Retina (tissue), 1 donor: ENCODE results near the gene LPCAT2.

Source experiments
- DNase-seq: peaks from one replicate; pipeline ENCODE4 v3.0.0-alpha.2; 2016

The LPCAT2 gene

GRCh38 chr16:55557186-55557585 lies 48.3 kb downstream of the LPCAT2 start:
- no peak for DNase-seq

- DNase-seq: no peak
These were observed 50.4 kb downstream of the LPCAT2 start for GRCh38 chr16:55559233-55559632.

- no peak for DNase-seq
These were observed 51.2 kb downstream of the LPCAT2 start for GRCh38 chr16:55559933-55560516.

DNA sequence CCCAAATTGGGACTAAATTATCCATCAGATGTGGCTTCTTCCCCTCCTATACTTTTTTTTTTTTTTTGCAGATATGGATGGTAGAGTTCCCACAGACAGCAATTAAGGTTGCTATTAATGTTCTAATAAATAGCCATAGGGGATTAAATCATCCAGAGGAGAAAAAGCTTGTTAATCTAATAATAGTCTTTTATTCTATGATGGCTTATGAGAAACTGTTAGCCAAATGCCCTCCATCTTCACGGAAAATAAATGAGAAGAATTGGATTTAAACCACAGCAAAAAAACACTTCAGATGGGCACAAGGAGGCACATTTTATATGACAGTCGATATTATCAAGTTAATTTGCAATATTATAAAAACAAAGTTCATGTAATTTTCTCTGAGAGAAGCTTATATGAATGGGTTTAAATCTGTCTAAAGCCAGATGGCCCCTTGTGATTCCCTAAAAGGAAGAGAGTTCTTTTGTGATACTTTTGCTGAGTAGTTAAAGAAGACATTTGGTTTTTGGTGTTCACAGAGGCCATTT lies 52.5 kb downstream of the LPCAT2 start:
- DNase-seq: no peak

DNA sequence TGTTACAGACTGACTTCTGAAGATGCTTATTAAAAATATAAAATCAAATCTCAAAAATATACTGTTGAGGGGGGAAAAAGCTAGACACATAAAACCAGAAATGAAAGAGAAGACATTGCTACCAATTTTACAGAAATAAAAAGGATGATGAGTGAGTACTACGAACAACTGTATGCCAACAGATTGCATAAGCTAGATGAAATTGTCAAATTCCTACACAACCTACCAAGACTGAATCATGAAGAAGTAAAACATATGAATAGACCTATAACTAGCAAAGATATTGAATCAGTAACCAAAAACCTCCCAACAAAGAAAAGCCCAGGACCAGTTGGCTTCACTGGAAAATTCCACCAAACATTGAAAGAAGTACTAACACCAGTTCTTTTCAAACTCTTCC lies 54.1 kb downstream of the LPCAT2 start:
- DNase-seq: no peak

GRCh38 chr16:55563797-55564196 lies 54.9 kb downstream of the LPCAT2 start:
- DNase-seq: no peak

DNA sequence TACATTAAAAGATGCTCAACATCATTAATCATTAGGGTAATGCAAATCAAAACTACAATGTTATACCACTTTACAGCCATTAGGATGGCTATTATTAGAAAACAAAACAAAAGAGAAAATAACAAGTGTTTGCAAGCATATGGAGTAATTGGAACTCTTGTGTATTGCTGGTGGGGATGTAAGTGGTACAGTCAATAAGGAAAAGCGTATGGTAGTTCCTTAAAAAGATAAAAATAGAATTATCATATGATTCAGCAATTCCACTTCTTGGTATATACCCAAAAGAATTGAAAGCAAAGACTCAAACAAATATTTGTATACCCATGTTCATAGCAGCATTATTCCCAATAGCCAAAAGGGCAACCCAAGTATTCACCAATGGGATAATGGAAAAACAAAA lies 56.2 kb downstream of the LPCAT2 start:
- no peak for DNase-seq

DNA sequence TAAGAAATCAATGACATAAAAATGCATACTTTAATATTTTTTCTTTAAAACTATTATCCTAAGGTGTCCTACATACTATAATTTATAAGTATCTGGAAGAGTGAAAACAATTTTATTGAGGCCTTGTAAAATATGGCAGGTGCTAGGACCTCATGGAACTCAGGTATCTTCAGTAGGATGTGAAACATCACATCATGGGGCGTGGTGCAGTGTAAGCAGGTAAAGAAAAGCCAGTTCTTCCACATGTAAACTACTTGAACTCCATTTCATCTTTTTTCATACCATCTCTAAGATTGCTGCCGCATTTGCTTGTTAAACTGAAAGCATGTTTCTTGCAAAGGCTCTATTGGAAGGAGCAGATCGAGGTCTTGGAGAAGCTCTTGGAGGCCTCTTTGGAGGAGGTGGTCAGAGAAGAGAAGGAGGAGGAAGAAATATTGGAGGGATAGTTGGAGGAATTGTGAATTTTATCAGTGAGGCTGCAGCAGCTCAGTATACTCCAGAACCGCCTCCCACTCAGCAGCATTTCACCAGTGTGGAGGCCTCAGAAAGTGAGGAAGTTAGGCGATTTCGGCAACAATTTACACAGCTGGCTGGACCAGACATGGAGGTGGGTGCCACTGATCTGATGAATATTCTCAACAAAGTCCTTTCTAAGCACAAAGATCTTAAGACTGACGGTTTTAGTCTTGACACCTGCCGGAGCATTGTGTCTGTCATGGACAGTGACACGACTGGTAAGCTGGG lies 57.7 kb downstream of the LPCAT2 start, which contains the start of gene CAPNS2:
Gene CAPNS2, plus strand, starts transcription at position 253 of the 744 bp plus-strand sequence. Its CDS starts 73 bp downstream, at position 326.
- no peak for DNase-seq

DNA sequence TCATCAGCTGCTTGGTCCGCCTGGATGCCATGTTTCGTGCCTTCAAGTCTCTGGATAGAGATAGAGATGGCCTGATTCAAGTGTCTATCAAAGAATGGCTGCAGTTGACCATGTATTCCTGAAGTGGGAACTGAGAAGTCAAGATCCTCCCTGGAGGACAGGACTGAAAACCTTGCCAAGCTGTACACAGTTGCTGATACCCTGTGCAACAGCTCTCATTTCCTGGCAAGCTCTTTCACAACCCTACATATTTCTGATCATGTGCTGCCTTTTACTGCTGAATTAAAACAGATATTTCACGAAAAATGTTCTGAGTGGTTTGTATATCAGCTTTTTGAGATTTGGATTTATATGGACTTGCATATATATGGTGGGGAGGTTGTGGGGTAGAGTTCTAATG lies 58.5 kb downstream of the LPCAT2 start:
- DNase-seq: no peak

DNA sequence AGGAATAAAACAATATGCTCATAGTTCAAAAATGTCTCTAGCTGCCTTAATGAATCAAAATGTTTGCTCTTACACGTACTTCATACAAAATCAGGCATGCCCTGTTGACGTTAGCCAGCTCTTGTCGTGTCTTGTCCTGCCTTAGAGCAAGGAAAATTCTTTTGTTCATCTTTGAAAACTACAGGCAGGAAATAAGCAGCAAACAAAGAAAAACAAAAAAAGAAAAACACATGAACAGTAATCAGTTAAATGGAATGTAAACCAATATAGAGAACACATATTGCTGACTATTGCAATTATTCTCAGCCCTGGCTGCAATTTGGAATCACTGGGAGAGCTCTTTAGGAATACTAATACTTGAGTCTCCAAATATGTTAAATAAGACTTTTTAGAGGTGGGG lies 59.3 kb downstream of the LPCAT2 start:
- DNase-seq: no peak

DNA sequence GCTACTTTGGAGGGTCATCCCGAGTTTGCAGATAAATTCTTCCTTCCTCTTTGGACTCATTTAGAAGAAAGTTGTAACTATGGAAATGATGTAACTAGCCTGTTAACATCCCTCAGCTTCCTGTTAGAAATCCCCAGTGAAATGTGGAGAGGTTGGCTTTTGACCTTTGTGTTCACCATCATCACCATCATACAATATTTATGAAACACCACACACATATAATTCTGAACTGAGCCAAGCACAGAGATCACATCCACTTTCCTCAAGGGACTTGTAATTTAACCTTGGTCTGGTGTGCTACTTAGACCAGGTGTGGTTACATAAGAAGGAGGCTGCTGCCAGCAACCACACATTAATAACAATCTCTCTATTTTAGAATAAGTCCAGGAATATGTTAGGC lies 60.2 kb downstream of the LPCAT2 start:
- no peak for DNase-seq

GRCh38 chr16:55570159-55570558 lies 61.3 kb downstream of the LPCAT2 start:
- DNase-seq: no peak

- DNase-seq: no peak
These were observed 62.5 kb downstream of the LPCAT2 start for GRCh38 chr16:55571191-55571897.

GRCh38 chr16:55572439-55572838 lies 63.6 kb downstream of the LPCAT2 start:
- no peak for DNase-seq

DNA sequence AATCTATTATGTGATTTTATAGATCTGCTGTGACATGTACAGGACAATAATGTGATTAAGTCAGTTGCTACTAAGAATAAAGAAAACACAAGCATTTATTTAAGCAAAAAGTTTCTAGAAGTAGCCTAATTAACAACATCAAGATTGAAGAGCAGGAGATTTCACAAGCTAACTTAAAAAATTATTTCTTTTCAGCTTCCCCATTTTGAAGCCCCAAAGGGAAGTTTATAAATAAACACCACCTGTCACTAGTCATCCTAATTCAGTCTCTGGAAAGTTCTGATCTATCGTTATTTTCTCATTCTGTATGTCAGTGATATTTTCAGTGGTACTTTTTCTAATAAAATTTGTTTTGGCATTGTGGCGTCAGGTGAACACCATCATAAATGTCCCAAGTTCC lies 65.9 kb downstream of the LPCAT2 start:
- no peak for DNase-seq

- no peak for DNase-seq
These were observed 66.6 kb downstream of the LPCAT2 start for GRCh38 chr16:55575496-55575895.

DNA sequence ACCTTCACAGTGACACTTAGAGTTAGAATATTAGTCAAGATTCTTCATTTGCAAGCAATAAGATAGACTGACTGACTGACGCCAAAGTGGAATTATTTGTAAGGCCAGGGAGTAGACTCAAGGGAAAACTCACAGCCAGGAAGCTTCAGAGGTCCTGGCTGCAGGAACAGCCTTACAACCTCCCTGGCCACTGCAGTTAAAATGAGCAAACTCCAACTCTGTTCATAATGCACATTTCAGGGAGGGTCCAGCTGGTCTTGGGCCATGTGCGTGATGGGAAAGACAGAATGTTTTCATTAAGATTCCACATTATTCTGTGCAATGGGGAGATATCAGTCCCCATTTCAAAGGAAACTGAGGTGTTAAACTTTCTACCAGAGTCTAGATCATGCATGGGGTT lies 67.5 kb downstream of the LPCAT2 start:
- DNase-seq: no peak

GRCh38 chr16:55577887-55578286 lies 69.0 kb downstream of the LPCAT2 start:
- no peak for DNase-seq

GRCh38 chr16:55585631-55586030 lies 76.8 kb downstream of the LPCAT2 start:
- peak; percentile 9 for DNase-seq

DNA sequence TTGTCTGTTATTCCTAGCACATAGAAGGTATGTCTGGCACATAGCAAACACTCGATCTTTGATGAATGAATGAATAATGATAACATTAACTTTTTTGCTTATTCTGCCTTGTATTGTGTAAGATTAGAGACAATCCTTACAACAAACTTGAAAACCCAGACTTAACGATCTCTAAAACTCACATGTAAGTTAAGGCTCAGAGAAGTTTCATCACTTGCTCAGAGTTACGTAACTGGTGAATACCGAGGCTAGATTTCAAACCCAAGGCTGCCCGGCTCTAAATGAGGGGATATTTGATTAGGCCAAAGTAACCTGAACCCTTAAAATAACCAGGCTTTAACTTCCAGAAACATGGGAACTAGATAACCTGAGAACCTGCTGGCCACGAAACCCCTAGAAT lies 79.9 kb downstream of the LPCAT2 start:
- DNase-seq: no peak

- DNase-seq: no peak
These were observed 83.4 kb downstream of the LPCAT2 start for GRCh38 chr16:55592306-55592705.

- no peak for DNase-seq
These were observed 89.1 kb downstream of the LPCAT2 start for GRCh38 chr16:55597928-55598327.

DNA sequence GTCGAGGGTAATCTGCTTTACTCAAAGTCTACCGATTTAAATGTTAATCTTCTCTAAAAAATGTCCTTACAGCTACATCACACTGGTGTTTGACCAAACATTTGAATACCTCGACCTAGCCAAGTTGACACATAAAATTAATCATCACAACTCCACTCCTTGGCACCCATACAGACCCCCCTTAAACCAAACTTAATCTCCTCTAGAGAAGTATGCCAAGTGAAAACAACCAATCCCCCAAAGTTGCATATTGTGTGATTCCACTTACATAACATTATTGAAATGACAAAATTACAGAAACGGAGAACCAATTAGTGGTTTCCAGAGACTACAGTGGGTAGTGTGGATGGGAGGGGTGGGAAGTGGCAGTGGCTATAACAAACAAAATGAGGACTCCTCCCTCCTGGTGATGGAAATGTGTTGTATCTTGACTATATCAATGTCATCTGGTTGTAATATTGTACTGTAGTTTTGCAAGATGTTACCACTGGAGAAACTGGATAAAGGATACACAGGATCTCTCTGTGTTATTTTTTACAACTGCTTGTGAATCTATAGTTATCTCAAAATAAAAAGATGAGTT lies 97.0 kb downstream of the LPCAT2 start:
- DNase-seq: no peak
